EH (cell line): ENCODE data around the gene MXRA8.

Experiments
- DNase-seq: peaks from one replicate; pipeline ENCODE4 v3.0.0-alpha.2; 2015; ENCODE audit warnings: low read depth

The MXRA8 gene

GRCh38 chr1:1349256-1350012 is 8.9 kb downstream of the MXRA8 start, which contains the start of gene DVL1:
Gene DVL1, minus strand, starts transcription at chr1:1349418. Its CDS starts 353 bp downstream, at chr1:1349065.
- DNase-seq = peak; percentile 80

- peak; percentile 47 for DNase-seq
Observed at GRCh38 chr1:1348420-1349255, 9.7 kb downstream of the MXRA8 start.

GRCh38 chr1:1347663-1348419 is 10.5 kb downstream of the MXRA8 start:
- peak; percentile 66 for DNase-seq

GRCh38 chr1:1347026-1347595 is 11.2 kb downstream of the MXRA8 start:
- no peak for DNase-seq

GRCh38 chr1:1346501-1346890 is 11.9 kb downstream of the MXRA8 start:
- no peak for DNase-seq

GRCh38 chr1:1345860-1346500 is 12.4 kb downstream of the MXRA8 start:
- DNase-seq = no peak

GRCh38 chr1:1345384-1345783 is 13.0 kb downstream of the MXRA8 start:
- peak; percentile 26 for DNase-seq

- DNase-seq = peak; percentile 87
Observed at GRCh38 chr1:1344655-1345361, 13.5 kb downstream of the MXRA8 start.

- no peak for DNase-seq
Observed at GRCh38 chr1:1343811-1344421, 14.4 kb downstream of the MXRA8 start.

- no peak for DNase-seq
Observed at GRCh38 chr1:1342584-1343115, 15.7 kb downstream of the MXRA8 start.

GRCh38 chr1:1342061-1342562 is 16.2 kb downstream of the MXRA8 start:
- no peak for DNase-seq

- no peak for DNase-seq
Observed at GRCh38 chr1:1341549-1342021, 16.8 kb downstream of the MXRA8 start.

GRCh38 chr1:1340791-1341548 is 17.4 kb downstream of the MXRA8 start:
- no peak for DNase-seq

- DNase-seq = no peak
Observed at GRCh38 chr1:1340185-1340584, 18.2 kb downstream of the MXRA8 start.

GRCh38 chr1:1338278-1338677 is 20.1 kb downstream of the MXRA8 start:
- DNase-seq = no peak

GRCh38 chr1:1337793-1338147 is 20.6 kb downstream of the MXRA8 start:
- DNase-seq = no peak

GRCh38 chr1:1336931-1337792 is 21.2 kb downstream of the MXRA8 start:
- DNase-seq = no peak

GRCh38 chr1:1336446-1336845 is 21.9 kb downstream of the MXRA8 start:
- DNase-seq = no peak
